ENCODE data around the gene SPAG16. TPM values are rescaled to one million over a fixed set of nuclear protein-coding genes. Genes with fewer than 3 reads are reported as not detected.

The SPAG16 gene
- total RNA-seq, 4 donors from 2014 or later = 1.2 to 30.8 (median 16.2) TPM

- intact Hi-C loops (cut with DNase I; ENCODE audit: low total_unique reads) (no loop called here), in situ Hi-C loops (cut with MboI; ENCODE audit: low pct_ligation_motif_present in 1 of 4, low pct_unique_long_range_greater_than_20kb in 1 of 4, low sequenced_read_pairs in 3 of 4) (loop anchor here in 1 of 4 donors (25.0 kb wide), 1 partner anchor 1533 kb away; the partner anchor contains the start of gene BARD1)
- Histone ChIP-seq H3K9me3 (peaks cover 0 to 10% of the 10 kb centered on the region in 2 donors), H3K4me1 (peaks cover 0 to 9% (median 4%) of the 10 kb centered on the region in 4 donors), H3K36me3 (no peaks in the 10 kb centered on the region), H3K4me3 (no peak overlapping the region), H3K27ac (no peak overlapping the region), H3K27me3 (no peaks in the 10 kb centered on the region)
- DNase-seq = no peak
- TF ChIP-seq CTCF (IDR thresholded peaks at IDR 0.05) = no peak
- no peak for TF ChIP-seq POLR2A (IDR thresholded peaks at IDR 0.05)
- no peak for TF ChIP-seq POLR2AphosphoS5 (IDR thresholded peaks at IDR 0.05)
- no peak for TF ChIP-seq EP300 (IDR thresholded peaks at IDR 0.05; ENCODE audit: low read depth)
- 33 to 83% methylated on average over 1 of the region's 1 CpG for WGBS, 2 donors (ENCODE audit: low coverage in 1 of 2)
Observed at GRCh38 chr2:213279116-213279620, 5.1 kb upstream of the SPAG16 start.

- in situ Hi-C loops (cut with MboI; ENCODE audit: low pct_ligation_motif_present in 1 of 4, low pct_unique_long_range_greater_than_20kb in 1 of 4, low sequenced_read_pairs in 3 of 4) (loop anchor here in 1 of 4 donors (25.0 kb wide), 1 partner anchor 1532 kb away; the partner anchor contains the start of gene BARD1), intact Hi-C loops (cut with DNase I; ENCODE audit: low total_unique reads) (no loop called here)
- no peak overlapping the region for H3K4me3 ChIP-seq
- no peak overlapping the region for H3K27ac ChIP-seq
- DNase-seq = no peak
- H3K9me3 ChIP-seq = peaks cover 0 to 10% of the 10 kb centered on the region in 2 donors
- 50 to 74% methylated on average over 1 of the region's 1 CpG for WGBS, 2 donors (ENCODE audit: low coverage in 1 of 2)
- H3K27me3 ChIP-seq = no peaks in the 10 kb centered on the region
- no peaks in the 10 kb centered on the region for H3K36me3 ChIP-seq
- H3K4me1 ChIP-seq = peaks cover 0 to 11% (median 6%) of the 10 kb centered on the region in 4 donors
- no peak for TF ChIP-seq POLR2AphosphoS5 (IDR thresholded peaks at IDR 0.05)
- TF ChIP-seq EP300 (IDR thresholded peaks at IDR 0.05; ENCODE audit: low read depth) = no peak
- TF ChIP-seq CTCF (IDR thresholded peaks at IDR 0.05) = no peak
- no peak for TF ChIP-seq POLR2A (IDR thresholded peaks at IDR 0.05)
Observed at GRCh38 chr2:213279971-213280370, 4.3 kb upstream of the SPAG16 start.

- DNase-seq = no peak
- in situ Hi-C loops (cut with MboI; ENCODE audit: low pct_ligation_motif_present in 1 of 4, low pct_unique_long_range_greater_than_20kb in 1 of 4, low sequenced_read_pairs in 3 of 4) = loop anchor here in 1 of 4 donors (25.0 kb wide), 1 partner anchor 1531 kb away; the partner anchor contains the start of gene BARD1
- Histone ChIP-seq H3K36me3 (no peaks in the 10 kb centered on the region), H3K4me3 (no peak overlapping the region), H3K9me3 (peaks cover 0 to 10% of the 10 kb centered on the region in 2 donors), H3K4me1 (peaks cover 4 to 23% (median 15%) of the 10 kb centered on the region in 4 donors), H3K27ac (no peak overlapping the region), H3K27me3 (no peaks in the 10 kb centered on the region)
- WGBS, 2 donors (ENCODE audit: low coverage in 1 of 2) = 67 to 74% methylated on average over 1 of the region's 1 CpG
- TF ChIP-seq CTCF (IDR thresholded peaks at IDR 0.05) (no peak), POLR2A (IDR thresholded peaks at IDR 0.05) (no peak), POLR2AphosphoS5 (IDR thresholded peaks at IDR 0.05) (no peak), EP300 (IDR thresholded peaks at IDR 0.05; ENCODE audit: low read depth) (no peak)
- intact Hi-C loops (cut with DNase I; ENCODE audit: low total_unique reads) = no loop called here
Observed at GRCh38 chr2:213281156-213281555, 3.1 kb upstream of the SPAG16 start.

GRCh38 chr2:213285404-213285803, 1.1 kb downstream of the SPAG16 start:
- Histone ChIP-seq H3K4me1 (peaks cover 4 to 27% (median 15%) of the 10 kb centered on the region in 4 donors), H3K27ac (peak overlapping the region in 2 of 4 donors; percentile 79 to 85), H3K4me3 (peak overlapping the region in 1 of 4 donors; percentile 90), H3K27me3 (no peaks in the 10 kb centered on the region), H3K9me3 (no peaks in the 10 kb centered on the region), H3K36me3 (no peaks in the 10 kb centered on the region)
- intact Hi-C loops (cut with DNase I; ENCODE audit: low total_unique reads) = no loop called here
- WGBS, 2 donors (ENCODE audit: low coverage in 1 of 2) = 71 to 74% methylated on average over 5 of the region's 5 CpGs
- no peak for TF ChIP-seq CTCF (IDR thresholded peaks at IDR 0.05)
- TF ChIP-seq POLR2A (IDR thresholded peaks at IDR 0.05) = no peak
- no peak for TF ChIP-seq EP300 (IDR thresholded peaks at IDR 0.05; ENCODE audit: low read depth)
- TF ChIP-seq POLR2AphosphoS5 (IDR thresholded peaks at IDR 0.05) = no peak
- no peak for DNase-seq
- in situ Hi-C loops (cut with MboI; ENCODE audit: low pct_ligation_motif_present in 1 of 4, low pct_unique_long_range_greater_than_20kb in 1 of 4, low sequenced_read_pairs in 3 of 4) = loop anchor here in 1 of 4 donors (25.0 kb wide), 1 partner anchor 1527 kb away; the partner anchor contains the start of gene BARD1

Measured in transverse colon (tissue), 4 donors.